SK-N-SH (cell line): ENCODE measurements around the gene CHDH. TPM values are rescaled to one million over a fixed set of nuclear protein-coding genes. Genes with fewer than 3 reads are reported as not detected.

Source experiments
- CTCF ChIA-PET: fragments of 300-600, 350-600 bp; formaldehyde crosslinking; extraction: SDS; loops from one replicate; lab custom pipeline; 2021; lab: Yijun Ruan, JAX
- POLR2A ChIA-PET: fragments of 350-600 bp; sonication (Branson Sonifier 250); formaldehyde crosslinking; extraction: SDS; loops from one replicate; lab custom pipeline; 2020; ENCODE audit warnings: antibody characterized with exemption, inconsistent platforms; lab: Yijun Ruan, JAX
- DNase-seq: peaks from one replicate; pipeline ENCODE4 v3.0.0; 2012
- H2AFZ ChIP-seq: fragments of 200-600 bp; sonication (generic); 2 replicates; pipeline ENCODE4 v1.8.1; 2016; ENCODE audit warnings: antibody characterized with exemption, mild to moderate bottlenecking, low read depth
- H3F3A ChIP-seq: fragments of 200-600 bp; sonication (generic); replicated peaks from 2 replicates; pipeline ENCODE3; 2016; ENCODE audit warnings: antibody characterized with exemption, mild to moderate bottlenecking; ENCODE audit not compliant: insufficient read depth
- H3K27ac ChIP-seq, 2 experiments: fragments of 200-500 bp in 1 of 2; fragments of 200-600 bp in 1 of 2; sonication (Bioruptor generic) in 1 of 2; sonication (generic), shearing (Covaris generic) in 1 of 2; 2 replicates each; pipeline versions ENCODE4 v1.5.1 to v1.6.1; 2014 to 2016; ENCODE audit warnings: low read depth in 2 of 2, inconsistent platforms in 1 of 2, low read length in 1 of 2, mild to moderate bottlenecking in 1 of 2, mixed read lengths in 1 of 2
- H3K27me3 ChIP-seq: fragments of 200-600 bp; sonication (generic), shearing (Covaris generic); 2 replicates; pipeline ENCODE4 v1.6.1; 2016; ENCODE audit warnings: mixed run types; ENCODE audit not compliant: insufficient read depth
- H3K36me3 ChIP-seq, 2 experiments: fragments of 200-500 bp in 1 of 2; fragments of 200-600 bp in 1 of 2; sonication (Bioruptor generic) in 1 of 2; sonication (generic) in 1 of 2; replicated peaks in 1 of 2; 2 replicates each; pipeline versions ENCODE3 to v1.5.1; 2014 to 2016; ENCODE audit warnings: low read length in 1 of 2, mild to moderate bottlenecking in 1 of 2; ENCODE audit not compliant: insufficient read depth in 2 of 2, control insufficient read depth in 1 of 2
- H3K4me1 ChIP-seq, 2 experiments: fragments of 200-500 bp in 1 of 2; fragments of 200-600 bp in 1 of 2; sonication (Bioruptor generic) in 1 of 2; sonication (generic), shearing (Covaris generic) in 1 of 2; 2 replicates each; pipeline versions ENCODE4 v1.5.1 to v1.6.1; 2014 to 2016; ENCODE audit warnings: low read depth in 1 of 2, low read length in 1 of 2, mixed run types in 1 of 2; ENCODE audit not compliant: insufficient read depth in 2 of 2, control insufficient read depth in 1 of 2
- H3K4me2 ChIP-seq: fragments of 200-600 bp; sonication (generic), shearing (Covaris generic); 2 replicates; pipeline ENCODE4 v1.6.1; 2017; ENCODE audit warnings: mixed run types
- H3K4me3 ChIP-seq, 2 experiments: fragments of 200-500 bp in 1 of 2; fragments of 200-600 bp in 1 of 2; sonication (Bioruptor generic) in 1 of 2; sonication (generic), shearing (Covaris generic) in 1 of 2; 2 replicates each; pipeline versions ENCODE4 v1.5.1 to v1.8.1; 2014 to 2016; ENCODE audit warnings: low read depth in 2 of 2, inconsistent platforms in 1 of 2, low read length in 1 of 2, mild to moderate bottlenecking in 1 of 2, mixed read lengths in 1 of 2, moderate library complexity in 1 of 2
- H3K79me2 ChIP-seq: fragments of 200-600 bp; sonication (generic); 2 replicates; pipeline ENCODE4 v1.8.1; 2017; ENCODE audit warnings: mild to moderate bottlenecking; ENCODE audit not compliant: insufficient read depth
- H3K9ac ChIP-seq: fragments of 200-600 bp; sonication (generic); 2 replicates; pipeline ENCODE4 v1.6.1; 2017; ENCODE audit warnings: mixed run types
- H3K9me2 ChIP-seq: fragments of 200-600 bp; sonication (generic); 2 replicates; pipeline ENCODE4 v1.6.1; 2017; ENCODE audit warnings: mixed run types
- H3K9me3 ChIP-seq: fragments of 200-600 bp; sonication (generic); 2 replicates; pipeline ENCODE4 v1.6.1; 2017; ENCODE audit warnings: mixed run types, mild to moderate bottlenecking, moderate library complexity
- H4K20me1 ChIP-seq: fragments of 200-600 bp; sonication (generic); 2 replicates; pipeline ENCODE4 v1.6.1; 2017; ENCODE audit warnings: mild to moderate bottlenecking, mixed run types; ENCODE audit not compliant: insufficient read depth
- CHD2 ChIP-seq: fragments of 150-350 bp; IDR thresholded peaks from 2 replicates; pipeline ENCODE4 v1.6.1; 2018; ENCODE audit warnings: low read length; ENCODE audit not compliant: partially characterized antibody
- EZH2phosphoT487 ChIP-seq: fragments of 200-600 bp; sonication (generic); IDR thresholded peaks from 2 replicates; pipeline ENCODE4 v1.6.1; 2017; ENCODE audit warnings: low read depth, mixed run types, mild to moderate bottlenecking, antibody characterized with exemption, moderate library complexity, borderline replicate concordance
- FOSL2 ChIP-seq: IDR thresholded peaks from 2 replicates; pipeline ENCODE4 v1.4.0; 2012; ENCODE audit warnings: low read depth, mild to moderate bottlenecking, moderate library complexity, borderline replicate concordance
- FOXJ3 ChIP-seq: sonication (generic); formaldehyde crosslinking; IDR thresholded peaks from 2 replicates; pipeline ENCODE4 v1.5.1; 2020; ENCODE audit warnings: mild to moderate bottlenecking, missing genetic modification reagents
- FOXM1 ChIP-seq: IDR thresholded peaks from 2 replicates; pipeline ENCODE4 v1.4.0; 2012; ENCODE audit warnings: low read depth, mild to moderate bottlenecking
- JUND ChIP-seq: IDR thresholded peaks from 2 replicates; pipeline ENCODE4 v1.4.0; 2012
- MXI1 ChIP-seq: IDR thresholded peaks from 2 replicates; pipeline ENCODE4 v1.6.1; 2012; ENCODE audit warnings: mild to moderate bottlenecking, low read depth, low read length, improper control_type of control experiment
- NFIC ChIP-seq: IDR thresholded peaks from 2 replicates; pipeline ENCODE4 v1.4.0; 2012; ENCODE audit warnings: borderline replicate concordance
- NRF1 ChIP-seq: IDR thresholded peaks from 2 replicates; pipeline ENCODE4 v1.6.1; 2012; ENCODE audit warnings: low read depth, mild to moderate bottlenecking, low read length
- RFX5 ChIP-seq: IDR thresholded peaks from 2 replicates; pipeline ENCODE4 v1.6.1; 2012; ENCODE audit warnings: mild to moderate bottlenecking, improper control_type of control experiment, low read length
- RXRA ChIP-seq: IDR thresholded peaks from 2 replicates; pipeline ENCODE4 v1.4.0; 2012; ENCODE audit warnings: low read depth, mild to moderate bottlenecking, borderline replicate concordance
- SMC3 ChIP-seq: IDR thresholded peaks from 2 replicates; pipeline ENCODE4 v1.6.1; 2012; ENCODE audit warnings: low read depth, low read length, improper control_type of control experiment
- TAF1 ChIP-seq: IDR thresholded peaks from 2 replicates; pipeline ENCODE4 v1.6.1; 2012; ENCODE audit warnings: low read depth, mild to moderate bottlenecking, low read length, moderate library complexity, borderline replicate concordance
- TCF12 ChIP-seq: IDR thresholded peaks from 2 replicates; pipeline ENCODE4 v1.4.0; 2012
- TEAD4 ChIP-seq: IDR thresholded peaks from 2 replicates; pipeline ENCODE4 v1.4.0; 2012; ENCODE audit warnings: mild to moderate bottlenecking, borderline replicate concordance; ENCODE audit not compliant: insufficient read depth
- WGBS: methylation state at CpG from one replicate; pipeline ENCODE4 v1.1.6; 2017; ENCODE audit warnings: low lambda C conversion rate; 5-methylcytosine and 5-hydroxymethylcytosine counted together
- polyA plus RNA-seq, 3 experiments: library from polyadenylated mRNA; depleted of rRNA; stranded (reverse); fragments of >200 nt; gene quantifications; 2 replicates each; pipeline ENCODE4 v1.2.3, GENCODE V29; 2012
- TF ChIP-seq, protein P1 (sequence below): fragments of 200-600 bp; sonication (generic); IDR thresholded peaks from 2 replicates; pipeline ENCODE4 v1.6.1; 2017; ENCODE audit warnings: antibody characterized with exemption, mild to moderate bottlenecking, moderate library complexity
- TF ChIP-seq, protein P2 (sequence below): fragments of 150-350 bp; IDR thresholded peaks from 2 replicates; pipeline ENCODE4 v1.6.1; 2016; ENCODE audit warnings: mild to moderate bottlenecking, low read depth, low read length
- TF ChIP-seq, protein P3 (sequence below): IDR thresholded peaks from 2 replicates; pipeline ENCODE4 v1.6.1; 2012; ENCODE audit warnings: mild to moderate bottlenecking, low read depth, low read length, moderate library complexity
- TF ChIP-seq, protein P4 (sequence below): IDR thresholded peaks from 2 replicates; pipeline ENCODE4 v1.4.0; 2012; ENCODE audit warnings: low read depth, borderline replicate concordance
- TF ChIP-seq, protein P5 (sequence below): IDR thresholded peaks from 2 replicates; pipeline ENCODE4; 2012

The CHDH gene
- polyA plus RNA-seq, 1 of the 3 experiments (the other 2 are of a cell fraction): 0.33 TPM

DNA sequence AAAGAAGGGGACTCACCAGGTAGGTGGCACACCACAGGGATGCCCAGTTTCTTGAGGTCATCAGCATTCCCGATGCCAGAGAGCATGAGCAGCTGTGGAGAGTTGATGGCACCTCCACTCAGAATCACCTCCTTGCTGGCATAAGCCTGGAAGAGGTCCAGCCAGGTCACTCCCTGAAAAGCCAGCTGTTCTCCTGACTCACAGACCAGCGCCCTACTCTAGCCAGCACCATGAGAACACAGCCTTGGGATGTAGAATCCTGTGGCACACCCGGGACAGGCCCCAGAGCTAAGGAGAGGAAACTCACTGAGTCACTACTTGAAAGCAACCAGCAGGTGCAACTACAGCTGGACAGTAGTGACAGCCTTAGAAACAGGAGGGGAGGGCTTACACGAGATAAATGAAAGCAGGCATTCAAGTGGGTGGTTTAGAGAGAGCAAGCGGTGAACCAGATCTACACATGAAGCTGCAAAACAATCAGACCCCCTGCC, 24.5 kb downstream of the CHDH start:
- Histone ChIP-seq H3K36me3 (no peaks in the 10 kb centered on the region), H3K4me3 (no peak overlapping the region), H3K79me2 (no peaks in the 10 kb centered on the region), H3K9me2 (no peaks in the 10 kb centered on the region), H3K4me2 (no peak overlapping the region), H3K9ac (no peak overlapping the region), H2AFZ (no peak overlapping the region), H3K27me3 (no peaks in the 10 kb centered on the region), H3K27ac (no peak overlapping the region), H3K9me3 (no peaks in the 10 kb centered on the region), H3K4me1 (no peaks in the 10 kb centered on the region; a peak in 1 of 4 replicates), H4K20me1 (no peaks in the 10 kb centered on the region), H3F3A (no peaks in the 10 kb centered on the region)
- no peak for DNase-seq
- ChIA-PET CTCF (interaction anchor here (0.5 kb wide), 1 partner anchor 18 kb away, joined by 3 read pairs; no protein-coding TSS in a partner anchor), POLR2A (no interaction called here)
- TF ChIP-seq TCF12: no peak
- TF ChIP-seq FOSL2: no peak
- no peak for TF ChIP-seq CHD2
- TF ChIP-seq, protein P1, sequence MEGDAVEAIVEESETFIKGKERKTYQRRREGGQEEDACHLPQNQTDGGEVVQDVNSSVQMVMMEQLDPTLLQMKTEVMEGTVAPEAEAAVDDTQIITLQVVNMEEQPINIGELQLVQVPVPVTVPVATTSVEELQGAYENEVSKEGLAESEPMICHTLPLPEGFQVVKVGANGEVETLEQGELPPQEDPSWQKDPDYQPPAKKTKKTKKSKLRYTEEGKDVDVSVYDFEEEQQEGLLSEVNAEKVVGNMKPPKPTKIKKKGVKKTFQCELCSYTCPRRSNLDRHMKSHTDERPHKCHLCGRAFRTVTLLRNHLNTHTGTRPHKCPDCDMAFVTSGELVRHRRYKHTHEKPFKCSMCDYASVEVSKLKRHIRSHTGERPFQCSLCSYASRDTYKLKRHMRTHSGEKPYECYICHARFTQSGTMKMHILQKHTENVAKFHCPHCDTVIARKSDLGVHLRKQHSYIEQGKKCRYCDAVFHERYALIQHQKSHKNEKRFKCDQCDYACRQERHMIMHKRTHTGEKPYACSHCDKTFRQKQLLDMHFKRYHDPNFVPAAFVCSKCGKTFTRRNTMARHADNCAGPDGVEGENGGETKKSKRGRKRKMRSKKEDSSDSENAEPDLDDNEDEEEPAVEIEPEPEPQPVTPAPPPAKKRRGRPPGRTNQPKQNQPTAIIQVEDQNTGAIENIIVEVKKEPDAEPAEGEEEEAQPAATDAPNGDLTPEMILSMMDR: no peak
- no peak for TF ChIP-seq SMC3
- no peak for TF ChIP-seq TAF1
- no peak for TF ChIP-seq NFIC
- no peak for TF ChIP-seq JUND
- TF ChIP-seq, protein P2, sequence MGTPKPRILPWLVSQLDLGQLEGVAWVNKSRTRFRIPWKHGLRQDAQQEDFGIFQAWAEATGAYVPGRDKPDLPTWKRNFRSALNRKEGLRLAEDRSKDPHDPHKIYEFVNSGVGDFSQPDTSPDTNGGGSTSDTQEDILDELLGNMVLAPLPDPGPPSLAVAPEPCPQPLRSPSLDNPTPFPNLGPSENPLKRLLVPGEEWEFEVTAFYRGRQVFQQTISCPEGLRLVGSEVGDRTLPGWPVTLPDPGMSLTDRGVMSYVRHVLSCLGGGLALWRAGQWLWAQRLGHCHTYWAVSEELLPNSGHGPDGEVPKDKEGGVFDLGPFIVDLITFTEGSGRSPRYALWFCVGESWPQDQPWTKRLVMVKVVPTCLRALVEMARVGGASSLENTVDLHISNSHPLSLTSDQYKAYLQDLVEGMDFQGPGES: no peak
- TF ChIP-seq, protein P3, sequence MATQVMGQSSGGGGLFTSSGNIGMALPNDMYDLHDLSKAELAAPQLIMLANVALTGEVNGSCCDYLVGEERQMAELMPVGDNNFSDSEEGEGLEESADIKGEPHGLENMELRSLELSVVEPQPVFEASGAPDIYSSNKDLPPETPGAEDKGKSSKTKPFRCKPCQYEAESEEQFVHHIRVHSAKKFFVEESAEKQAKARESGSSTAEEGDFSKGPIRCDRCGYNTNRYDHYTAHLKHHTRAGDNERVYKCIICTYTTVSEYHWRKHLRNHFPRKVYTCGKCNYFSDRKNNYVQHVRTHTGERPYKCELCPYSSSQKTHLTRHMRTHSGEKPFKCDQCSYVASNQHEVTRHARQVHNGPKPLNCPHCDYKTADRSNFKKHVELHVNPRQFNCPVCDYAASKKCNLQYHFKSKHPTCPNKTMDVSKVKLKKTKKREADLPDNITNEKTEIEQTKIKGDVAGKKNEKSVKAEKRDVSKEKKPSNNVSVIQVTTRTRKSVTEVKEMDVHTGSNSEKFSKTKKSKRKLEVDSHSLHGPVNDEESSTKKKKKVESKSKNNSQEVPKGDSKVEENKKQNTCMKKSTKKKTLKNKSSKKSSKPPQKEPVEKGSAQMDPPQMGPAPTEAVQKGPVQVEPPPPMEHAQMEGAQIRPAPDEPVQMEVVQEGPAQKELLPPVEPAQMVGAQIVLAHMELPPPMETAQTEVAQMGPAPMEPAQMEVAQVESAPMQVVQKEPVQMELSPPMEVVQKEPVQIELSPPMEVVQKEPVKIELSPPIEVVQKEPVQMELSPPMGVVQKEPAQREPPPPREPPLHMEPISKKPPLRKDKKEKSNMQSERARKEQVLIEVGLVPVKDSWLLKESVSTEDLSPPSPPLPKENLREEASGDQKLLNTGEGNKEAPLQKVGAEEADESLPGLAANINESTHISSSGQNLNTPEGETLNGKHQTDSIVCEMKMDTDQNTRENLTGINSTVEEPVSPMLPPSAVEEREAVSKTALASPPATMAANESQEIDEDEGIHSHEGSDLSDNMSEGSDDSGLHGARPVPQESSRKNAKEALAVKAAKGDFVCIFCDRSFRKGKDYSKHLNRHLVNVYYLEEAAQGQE: no peak
- TF ChIP-seq FOXM1: no peak
- TF ChIP-seq RFX5: no peak
- TF ChIP-seq, protein P4, sequence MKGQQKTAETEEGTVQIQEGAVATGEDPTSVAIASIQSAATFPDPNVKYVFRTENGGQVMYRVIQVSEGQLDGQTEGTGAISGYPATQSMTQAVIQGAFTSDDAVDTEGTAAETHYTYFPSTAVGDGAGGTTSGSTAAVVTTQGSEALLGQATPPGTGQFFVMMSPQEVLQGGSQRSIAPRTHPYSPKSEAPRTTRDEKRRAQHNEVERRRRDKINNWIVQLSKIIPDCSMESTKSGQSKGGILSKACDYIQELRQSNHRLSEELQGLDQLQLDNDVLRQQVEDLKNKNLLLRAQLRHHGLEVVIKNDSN: no peak
- no peak for TF ChIP-seq MXI1
- no peak for TF ChIP-seq EZH2phosphoT487
- no peak for TF ChIP-seq NRF1
- no peak for TF ChIP-seq TEAD4
- no peak for TF ChIP-seq RXRA
- TF ChIP-seq, protein P5, sequence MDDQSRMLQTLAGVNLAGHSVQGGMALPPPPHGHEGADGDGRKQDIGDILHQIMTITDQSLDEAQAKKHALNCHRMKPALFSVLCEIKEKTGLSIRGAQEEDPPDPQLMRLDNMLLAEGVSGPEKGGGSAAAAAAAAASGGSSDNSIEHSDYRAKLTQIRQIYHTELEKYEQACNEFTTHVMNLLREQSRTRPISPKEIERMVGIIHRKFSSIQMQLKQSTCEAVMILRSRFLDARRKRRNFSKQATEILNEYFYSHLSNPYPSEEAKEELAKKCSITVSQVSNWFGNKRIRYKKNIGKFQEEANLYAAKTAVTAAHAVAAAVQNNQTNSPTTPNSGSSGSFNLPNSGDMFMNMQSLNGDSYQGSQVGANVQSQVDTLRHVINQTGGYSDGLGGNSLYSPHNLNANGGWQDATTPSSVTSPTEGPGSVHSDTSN: no peak
- TF ChIP-seq FOXJ3 (CRISPR knock-in tag): no peak
- WGBS: 53% methylated on average over 5 of the region's 5 CpGs
